ENCODE measurements around the gene ACSL4.

GRCh38 chrX:109714340-109714958 lies 18.6 kb downstream of the ACSL4 start:
- TF ChIP-seq, protein P1, sequence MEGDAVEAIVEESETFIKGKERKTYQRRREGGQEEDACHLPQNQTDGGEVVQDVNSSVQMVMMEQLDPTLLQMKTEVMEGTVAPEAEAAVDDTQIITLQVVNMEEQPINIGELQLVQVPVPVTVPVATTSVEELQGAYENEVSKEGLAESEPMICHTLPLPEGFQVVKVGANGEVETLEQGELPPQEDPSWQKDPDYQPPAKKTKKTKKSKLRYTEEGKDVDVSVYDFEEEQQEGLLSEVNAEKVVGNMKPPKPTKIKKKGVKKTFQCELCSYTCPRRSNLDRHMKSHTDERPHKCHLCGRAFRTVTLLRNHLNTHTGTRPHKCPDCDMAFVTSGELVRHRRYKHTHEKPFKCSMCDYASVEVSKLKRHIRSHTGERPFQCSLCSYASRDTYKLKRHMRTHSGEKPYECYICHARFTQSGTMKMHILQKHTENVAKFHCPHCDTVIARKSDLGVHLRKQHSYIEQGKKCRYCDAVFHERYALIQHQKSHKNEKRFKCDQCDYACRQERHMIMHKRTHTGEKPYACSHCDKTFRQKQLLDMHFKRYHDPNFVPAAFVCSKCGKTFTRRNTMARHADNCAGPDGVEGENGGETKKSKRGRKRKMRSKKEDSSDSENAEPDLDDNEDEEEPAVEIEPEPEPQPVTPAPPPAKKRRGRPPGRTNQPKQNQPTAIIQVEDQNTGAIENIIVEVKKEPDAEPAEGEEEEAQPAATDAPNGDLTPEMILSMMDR (conservative IDR thresholded peaks at IDR 0.05 in 1 of 2, IDR thresholded peaks at IDR 0.05 in 1 of 2; ENCODE audit: extremely low read depth in 1 of 2, insufficient read depth in 1 of 2, low read depth in 1 of 2, low read length in 2 of 2), result no peak
- no peak for TF ChIP-seq EZH2 (IDR thresholded peaks at IDR 0.05; ENCODE audit: borderline replicate concordance, low read length)
